Measurements from ENCODE around the gene CHCHD2.

DNA sequence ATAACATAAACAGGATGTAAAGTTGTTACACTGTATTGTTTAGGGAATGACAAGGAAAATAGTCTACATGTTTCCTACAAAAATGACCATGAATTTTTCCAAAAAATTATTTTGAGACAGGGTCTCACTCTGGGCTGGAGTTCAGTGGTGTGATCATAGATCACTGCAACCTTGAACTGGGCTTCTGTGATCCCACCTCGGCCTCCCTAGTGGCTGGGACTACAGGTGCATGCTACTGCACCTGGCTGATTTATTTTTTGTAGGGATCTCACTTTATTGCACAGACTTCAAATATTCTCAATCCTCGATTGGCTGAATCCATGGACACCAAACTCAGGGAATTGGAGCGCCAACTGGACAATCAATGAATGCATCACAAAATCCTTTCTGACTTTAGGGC lies 6.6 kb downstream of the CHCHD2 start:
- TF ChIP-seq, protein P1, sequence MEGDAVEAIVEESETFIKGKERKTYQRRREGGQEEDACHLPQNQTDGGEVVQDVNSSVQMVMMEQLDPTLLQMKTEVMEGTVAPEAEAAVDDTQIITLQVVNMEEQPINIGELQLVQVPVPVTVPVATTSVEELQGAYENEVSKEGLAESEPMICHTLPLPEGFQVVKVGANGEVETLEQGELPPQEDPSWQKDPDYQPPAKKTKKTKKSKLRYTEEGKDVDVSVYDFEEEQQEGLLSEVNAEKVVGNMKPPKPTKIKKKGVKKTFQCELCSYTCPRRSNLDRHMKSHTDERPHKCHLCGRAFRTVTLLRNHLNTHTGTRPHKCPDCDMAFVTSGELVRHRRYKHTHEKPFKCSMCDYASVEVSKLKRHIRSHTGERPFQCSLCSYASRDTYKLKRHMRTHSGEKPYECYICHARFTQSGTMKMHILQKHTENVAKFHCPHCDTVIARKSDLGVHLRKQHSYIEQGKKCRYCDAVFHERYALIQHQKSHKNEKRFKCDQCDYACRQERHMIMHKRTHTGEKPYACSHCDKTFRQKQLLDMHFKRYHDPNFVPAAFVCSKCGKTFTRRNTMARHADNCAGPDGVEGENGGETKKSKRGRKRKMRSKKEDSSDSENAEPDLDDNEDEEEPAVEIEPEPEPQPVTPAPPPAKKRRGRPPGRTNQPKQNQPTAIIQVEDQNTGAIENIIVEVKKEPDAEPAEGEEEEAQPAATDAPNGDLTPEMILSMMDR (IDR thresholded peaks at IDR 0.05) = no peak
- TF ChIP-seq POLR2A (IDR thresholded peaks at IDR 0.05) = no peak

All from thyroid gland (tissue), 4 donors.